Kidney glomerular epithelial cell (primary cell): ENCODE results near the gene TLN1.

Source experiments
- DNase-seq: peaks from one replicate; lab custom pipeline; 2025; lab: John Stamatoyannopoulos, UW

Gene TLN1

DNA sequence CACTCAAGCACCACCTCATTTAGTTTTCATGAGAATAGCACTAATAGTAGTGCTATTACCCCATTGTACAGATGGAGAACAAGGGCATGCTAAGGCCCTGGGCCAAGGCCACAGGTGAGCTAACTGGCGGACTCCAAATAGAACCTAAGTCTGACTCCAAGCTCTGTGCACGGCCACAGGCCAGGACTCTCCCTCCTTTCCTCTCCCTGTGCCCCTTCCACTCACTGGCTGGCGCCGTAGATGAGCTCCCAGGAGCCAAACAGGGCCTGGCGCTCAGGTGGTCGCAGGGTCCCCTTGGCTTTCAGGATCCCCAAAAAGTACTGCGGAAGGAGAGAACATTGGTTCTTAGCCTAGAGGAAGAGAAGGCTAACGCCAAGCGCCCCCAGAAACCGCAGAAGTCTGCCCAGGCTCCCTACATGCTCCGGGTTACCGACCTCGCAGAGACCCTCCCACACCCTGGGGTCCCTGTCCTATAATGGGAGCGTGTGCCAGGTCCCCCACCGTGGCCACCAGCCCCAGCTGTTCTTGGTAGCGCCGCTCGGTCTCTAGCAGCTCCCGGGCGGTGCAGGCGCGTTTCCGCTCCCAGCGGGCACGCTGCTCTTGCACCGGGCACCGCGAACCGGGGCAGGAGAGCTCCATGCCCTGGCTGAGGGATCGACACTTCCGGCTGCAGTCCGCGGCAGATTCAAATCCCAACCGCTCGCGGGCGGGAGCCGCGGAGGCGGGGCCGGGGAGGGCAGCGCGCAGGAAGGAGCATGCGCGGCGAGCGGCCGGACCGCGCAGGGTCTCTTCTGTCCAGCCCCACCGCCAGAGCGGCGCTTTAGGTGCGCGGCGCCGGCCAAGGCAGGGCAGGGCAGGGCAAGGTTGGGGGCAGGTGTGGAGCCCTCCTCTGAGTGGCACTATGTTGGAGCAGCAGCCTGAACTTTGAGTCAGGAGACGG, 67.2 kb downstream of the TLN1 start, which contains the start of gene ARHGEF39:
Gene ARHGEF39 (minus strand): TSS at position 665 of the 940 bp plus-strand sequence. CDS start 26 bp downstream, at position 639.
- peak; percentile 75 for DNase-seq

- DNase-seq: no peak
Measured at GRCh38 chr9:35662437-35662836, 69.6 kb downstream of the TLN1 start.

DNA sequence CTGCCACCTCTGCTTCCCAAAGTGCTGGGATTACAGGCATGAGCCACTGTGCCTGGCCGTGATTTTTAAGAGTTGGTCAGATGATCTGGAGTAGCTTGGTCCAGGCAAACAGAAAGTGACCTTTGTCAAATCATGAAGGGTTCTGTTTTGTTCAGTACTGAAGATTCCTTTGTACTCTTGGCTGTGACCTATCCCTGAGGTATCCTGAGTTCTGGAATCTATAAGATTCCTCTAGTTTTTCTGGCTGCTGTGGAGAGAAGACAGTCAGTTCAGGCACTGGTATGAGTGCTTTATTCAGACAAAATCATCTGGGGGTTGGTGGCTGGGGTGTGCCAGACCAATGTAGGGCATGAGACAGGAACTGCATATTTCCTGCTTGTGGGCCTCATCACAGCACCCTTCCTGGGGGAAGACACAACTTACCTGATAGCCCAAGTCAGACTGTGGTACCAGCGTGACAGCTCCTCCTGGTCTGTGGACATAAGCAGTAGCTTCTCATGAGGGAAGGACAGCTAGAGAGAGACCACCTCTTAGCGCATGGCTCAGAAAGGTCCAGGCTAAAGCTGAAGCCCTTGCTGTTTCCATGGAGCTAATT, 70.1 kb downstream of the TLN1 start:
- DNase-seq: no peak

- no peak for DNase-seq
Measured at GRCh38 chr9:35660966-35661415, 71.0 kb downstream of the TLN1 start.

DNA sequence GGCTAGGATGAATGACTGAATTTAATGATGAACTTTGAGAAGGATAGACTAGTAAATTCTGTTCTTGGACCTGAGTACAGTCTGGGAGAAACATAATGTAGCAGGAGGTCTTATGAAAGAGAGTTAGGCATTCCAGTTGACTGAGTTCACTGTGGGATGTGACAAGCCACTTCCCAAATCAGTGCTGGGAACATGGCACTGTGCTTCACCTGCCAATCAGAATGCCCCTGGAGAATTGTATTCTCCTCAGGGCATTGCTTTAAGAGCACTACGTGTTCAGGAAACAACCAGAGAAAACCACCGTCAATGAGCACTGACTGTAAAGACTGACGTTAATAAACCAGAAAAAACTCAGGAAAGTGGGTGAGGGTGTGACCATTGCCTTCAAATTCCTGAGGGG, 72.7 kb downstream of the TLN1 start:
- DNase-seq: no peak

- DNase-seq: no peak
Measured at GRCh38 chr9:35658968-35659220, 73.1 kb downstream of the TLN1 start.

GRCh38 chr9:35658137-35658967, 73.6 kb downstream of the TLN1 start, which contains the start of gene CCDC107:
CCDC107 (plus strand) TSS chr9:35658292; CDS start chr9:35658380, 88 bp downstream.
- DNase-seq: peak; percentile 84

GRCh38 chr9:35657546-35658136, 74.4 kb downstream of the TLN1 start, which contains the start of gene RMRP:
RMRP (minus strand) TSS chr9:35658019.
- peak; percentile 98 for DNase-seq

GRCh38 chr9:35656831-35657545, 75.0 kb downstream of the TLN1 start:
- DNase-seq: no peak

GRCh38 chr9:35656348-35656747, 75.6 kb downstream of the TLN1 start:
- DNase-seq: no peak

- DNase-seq: no peak
Measured at GRCh38 chr9:35653611-35654010, 78.4 kb downstream of the TLN1 start.

DNA sequence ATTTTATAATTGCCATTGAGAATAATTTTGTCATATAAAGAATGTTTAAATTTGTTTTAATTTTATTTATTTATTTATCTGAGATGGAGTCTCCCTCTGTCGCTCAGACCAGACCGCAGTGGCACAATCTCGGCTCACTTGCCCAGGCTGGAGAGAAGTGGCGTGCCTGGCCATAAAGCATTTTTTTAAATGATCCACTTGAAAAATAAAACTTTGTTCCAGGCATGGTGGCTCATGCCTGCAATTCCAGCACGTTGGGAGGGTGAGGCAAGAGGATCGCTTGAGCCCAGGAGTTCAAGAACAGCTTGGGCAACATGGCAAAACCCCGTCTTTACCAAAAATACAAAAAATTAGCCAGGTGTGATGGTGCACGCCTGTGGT, 79.2 kb downstream of the TLN1 start:
- no peak for DNase-seq

DNA sequence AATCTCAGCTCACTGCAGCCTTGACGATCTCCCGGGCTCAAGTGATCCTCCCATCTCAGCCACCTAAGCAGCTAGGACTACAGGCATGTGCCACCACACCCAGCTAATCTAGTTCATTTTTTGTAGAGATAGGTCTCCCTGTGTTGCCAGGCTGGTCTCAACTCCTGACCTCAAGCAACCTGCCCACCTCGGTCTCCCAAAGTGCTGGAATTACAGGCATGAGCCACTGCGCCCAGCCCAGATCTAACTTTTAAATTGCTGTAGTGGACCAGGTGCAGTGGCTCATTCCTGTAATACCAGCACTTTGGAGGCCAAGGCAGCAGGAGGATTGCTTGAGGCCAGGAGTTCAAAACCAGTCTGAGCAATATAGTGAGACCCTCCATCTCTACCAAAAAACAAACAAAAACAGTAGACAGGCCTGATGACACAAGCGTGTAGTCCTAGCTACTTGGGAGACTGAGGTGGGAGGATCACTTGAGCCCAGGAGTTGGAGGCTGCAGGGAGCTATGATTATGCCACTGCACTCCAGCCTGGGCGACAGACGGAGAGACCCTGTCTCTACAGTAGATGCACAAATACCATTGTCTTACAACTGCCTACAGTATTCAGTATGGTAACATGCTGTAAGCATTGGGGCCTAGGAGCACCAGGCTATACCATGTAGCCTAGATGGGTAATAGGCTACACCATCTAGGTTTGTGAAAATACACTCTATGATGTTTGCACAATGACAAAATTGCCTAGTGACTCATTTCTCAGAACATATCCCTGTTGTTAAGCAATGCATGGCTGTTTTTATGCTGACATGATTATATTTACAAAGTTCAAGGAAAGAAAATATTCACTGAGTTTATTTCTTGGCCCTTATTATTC, 79.8 kb downstream of the TLN1 start:
- DNase-seq: no peak

- no peak for DNase-seq
Measured at GRCh38 chr9:35650341-35651158, 81.4 kb downstream of the TLN1 start, which contains the start of gene SIT1. SIT1 (minus strand) TSS chr9:35650931; CDS start chr9:35650853, 78 bp downstream.

- no peak for DNase-seq
Measured at GRCh38 chr9:35649431-35650340, 82.3 kb downstream of the TLN1 start.
